SU-DHL-6 (cell line): ENCODE data around the gene PDLIM5.

ENCODE experiments used
- CTCF ChIP-seq: fragments of 200-600 bp; sonication (generic); IDR thresholded peaks from one replicate; pipeline ENCODE4 v1.5.1; 2017; ENCODE audit warnings: antibody characterized with exemption, mild to moderate bottlenecking, low read length, moderate library complexity; ENCODE audit not compliant: insufficient read depth, poor library complexity, severe bottlenecking
- EZH2phosphoT487 ChIP-seq: fragments of 200-600 bp; sonication (generic), shearing (Covaris generic); conservative IDR thresholded peaks from 2 replicates; pipeline ENCODE4 v1.6.1; 2018; ENCODE audit warnings: mild to moderate bottlenecking, antibody characterized with exemption, low read length, moderate library complexity, mixed read lengths

- no peak for TF ChIP-seq CTCF
- TF ChIP-seq EZH2phosphoT487 = no peak
These were observed 31.4 kb upstream of the PDLIM5 start for GRCh38 chr4:94420356-94420755.
